Tibial nerve (tissue), 4 donors: ENCODE results near the gene PPT2. TPM values are rescaled to one million over a fixed set of nuclear protein-coding genes. Genes with fewer than 3 reads are reported as not detected.

Source experiments
- DNase-seq, 2 donors: peaks; one replicate each; pipeline ENCODE4 v3.0.0-alpha.2; 2019; ENCODE audit warnings: low spot score in 2 of 2
- H3K27ac ChIP-seq, 4 donors: fragments of 200-600 bp; sonication (generic) in 3 of 4; one replicate each; pipeline ENCODE4 v1.5.1; 2017 to 2019; ENCODE audit warnings: mild to moderate bottlenecking in 1 of 4
- H3K27me3 ChIP-seq, 2 donors: fragments of 200-600 bp; sonication (generic) in 1 of 2; one replicate each; pipeline versions ENCODE4 v1.5.1 to v1.6.0; 2017 to 2019
- H3K36me3 ChIP-seq, 3 donors: fragments of 200-600 bp; sonication (generic); one replicate each; pipeline ENCODE4 v1.5.1; 2018 to 2019
- H3K4me1 ChIP-seq, 4 donors: fragments of 200-600 bp; sonication (generic) in 3 of 4; one replicate each; pipeline ENCODE4 v1.5.1; 2017 to 2019
- H3K4me3 ChIP-seq, 4 donors: fragments of 200-600 bp; sonication (generic) in 3 of 4; one replicate each; pipeline ENCODE4 v1.5.1; 2017 to 2019; ENCODE audit warnings: mild to moderate bottlenecking in 1 of 4, moderate library complexity in 1 of 4
- H3K9me3 ChIP-seq, 4 donors: fragments of 200-600 bp; sonication (generic) in 3 of 4; one replicate each; pipeline ENCODE4 v1.5.1; 2017 to 2019
- CTCF ChIP-seq, 5 experiments: fragments of 200-600 bp in 3 of 5; fragments of 450-650 bp in 2 of 5; sonication (generic) in 3 of 5; IDR thresholded peaks; one replicate each; pipeline ENCODE4 v1.5.1; 2016 to 2019; ENCODE audit warnings: antibody characterized with exemption in 5 of 5, mild to moderate bottlenecking in 3 of 5, moderate library complexity in 2 of 5
- EP300 ChIP-seq, 2 donors: sonication (generic); formaldehyde crosslinking; IDR thresholded peaks; one replicate each; pipeline ENCODE4 v1.6.1; 2017; ENCODE audit warnings: antibody characterized with exemption in 2 of 2, mild to moderate bottlenecking in 1 of 2
- POLR2A ChIP-seq, 2 donors: fragments of 450-650 bp; IDR thresholded peaks; one replicate each; pipeline ENCODE4 v1.6.1; 2017; ENCODE audit warnings: antibody characterized with exemption in 2 of 2, mild to moderate bottlenecking in 2 of 2, moderate library complexity in 2 of 2
- WGBS, 2 donors: methylation state at CpG; one replicate each; pipeline ENCODE4 v1.1.5; 2018; 5-methylcytosine and 5-hydroxymethylcytosine counted together
- total RNA-seq, 4 donors: library from RNA; depleted of rRNA; stranded (reverse); fragments of >200 nt; gene quantifications; one replicate each; pipeline ENCODE4 v1.1.0, GENCODE V29; 2016

PPT2 gene
- total RNA-seq, 4 donors from 2014 or later = 33.0 to 75.2 (median 40.1) TPM

GRCh38 chr6:32188381-32189068 lies 34.6 kb downstream of the PPT2 start:
- H3K4me3 ChIP-seq = peak overlapping the region; percentile 60 to 89 (median 75)
- TF ChIP-seq EP300 (IDR thresholded peaks at IDR 0.05) (peak in 1 of 2 donors; percentile 64), POLR2A (IDR thresholded peaks at IDR 0.05) (peak in 1 of 2 donors; percentile 34), CTCF (IDR thresholded peaks at IDR 0.05) (no peak)
- H3K4me1 ChIP-seq = peaks cover 0 to 86% (median 50%) of the 10 kb centered on the region in 4 donors
- peak in 1 of 2 donors; percentile 55 for DNase-seq
- H3K36me3 ChIP-seq = peaks cover 0 to 29% (median 8%) of the 10 kb centered on the region in 3 donors
- H3K9me3 ChIP-seq = no peaks in the 10 kb centered on the region
- no peaks in the 10 kb centered on the region for H3K27me3 ChIP-seq
- H3K27ac ChIP-seq = peak overlapping the region; percentile 97 to 100 (median 99)
- 2 to 14% methylated on average over 9 to 12 of the region's 13 CpGs for WGBS, 2 donors

- DNase-seq = no peak
- TF ChIP-seq EP300 (IDR thresholded peaks at IDR 0.05) (no peak), POLR2A (IDR thresholded peaks at IDR 0.05) (no peak), CTCF (IDR thresholded peaks at IDR 0.05) (no peak)
- WGBS, 2 donors = 2% methylated on average over 10 of the region's 10 CpGs
These were observed 35.3 kb downstream of the PPT2 start for GRCh38 chr6:32189069-32189741.

GRCh38 chr6:32189742-32190053 lies 35.8 kb downstream of the PPT2 start:
- TF ChIP-seq CTCF (IDR thresholded peaks at IDR 0.05) = no peak
- no peak for TF ChIP-seq POLR2A (IDR thresholded peaks at IDR 0.05)
- TF ChIP-seq EP300 (IDR thresholded peaks at IDR 0.05) = no peak
- Histone ChIP-seq H3K27me3 (no peaks in the 10 kb centered on the region), H3K4me3 (peak overlapping the region; percentile 60 to 89 (median 75)), H3K4me1 (peaks cover 0 to 87% (median 59%) of the 10 kb centered on the region in 4 donors), H3K36me3 (peaks cover 0 to 20% (median 6%) of the 10 kb centered on the region in 3 donors), H3K9me3 (no peaks in the 10 kb centered on the region), H3K27ac (peak overlapping the region; percentile 97 to 100 (median 99))
- WGBS, 2 donors = 0 to 14% methylated on average over 1 to 6 of the region's 23 CpGs
- no peak for DNase-seq

More at GRCh38 chr6:32189069-32189741, 35.3 kb downstream of the PPT2 start:
- H3K27ac ChIP-seq = peak overlapping the region; percentile 97 to 100 (median 99)
- no peaks in the 10 kb centered on the region for H3K27me3 ChIP-seq
- H3K4me3 ChIP-seq = peak overlapping the region; percentile 60 to 89 (median 75)
- peaks cover 0 to 87% (median 54%) of the 10 kb centered on the region in 4 donors for H3K4me1 ChIP-seq
- H3K9me3 ChIP-seq = no peaks in the 10 kb centered on the region
- H3K36me3 ChIP-seq = peaks cover 0 to 22% (median 6%) of the 10 kb centered on the region in 3 donors

GRCh38 chr6:32190054-32190851 lies 36.3 kb downstream of the PPT2 start, which contains the start of gene PBX2:
Gene PBX2 (minus strand): TSS chr6:32190202. CDS start chr6:32189915, 287 bp downstream.
- H3K4me1 ChIP-seq = peaks cover 0 to 88% (median 63%) of the 10 kb centered on the region in 4 donors
- WGBS, 2 donors = 1 to 2% methylated on average over 15 to 22 of the region's 23 CpGs

More at GRCh38 chr6:32190054-32190851, 36.3 kb downstream of the PPT2 start, which contains the start of gene PBX2:
- peak within 1 kb of the TSS; percentile 97 to 100 (median 99) for H3K27ac ChIP-seq
- H3K27me3 ChIP-seq = no peaks in the 10 kb centered on the region
- H3K4me3 ChIP-seq = peak within 1 kb of the TSS; percentile 60 to 89 (median 75)
- peak; percentile 92 to 97 for DNase-seq
- TF ChIP-seq CTCF (IDR thresholded peaks at IDR 0.05) (peak in 1 of 5 experiments; percentile 25), EP300 (IDR thresholded peaks at IDR 0.05) (peak; percentile 19 to 96), POLR2A (IDR thresholded peaks at IDR 0.05) (peak; percentile 67 to 95)
- peaks cover 0 to 20% (median 6%) of the 10 kb centered on the region in 3 donors for H3K36me3 ChIP-seq
- no peaks in the 10 kb centered on the region for H3K9me3 ChIP-seq
